Keratinocyte (primary cell): Measurements from ENCODE around the gene HPCAL4.

Experiments
- CTCF ChIP-seq, 3 experiments: IDR thresholded peaks in 1 of 3; conservative IDR thresholded peaks in 1 of 3; optimal IDR thresholded peaks in 1 of 3; 2 replicates in 2 of 3; 3 replicates in 1 of 3; pipeline versions ENCODE3 to v1.5.1; 2011; ENCODE audit warnings: low read length in 3 of 3, mild to moderate bottlenecking in 3 of 3, moderate library complexity in 2 of 3, control low read depth in 1 of 3, inconsistent platforms in 1 of 3; ENCODE audit not compliant: insufficient read depth in 2 of 3; ENCODE audit errors: extremely low read depth in 1 of 3
- EZH2 ChIP-seq: IDR thresholded peaks from one replicate; pipeline ENCODE4 v1.6.1; 2012; ENCODE audit warnings: inconsistent platforms, mild to moderate bottlenecking, low read length, moderate library complexity

GRCh38 chr1:39673215-39673614 is 18.0 kb downstream of the HPCAL4 start:
- TF ChIP-seq CTCF (optimal IDR thresholded peaks at IDR 0.05 in 1 of 3, IDR thresholded peaks at IDR 0.05 in 1 of 3, conservative IDR thresholded peaks at IDR 0.05 in 1 of 3; ENCODE audit: extremely low read depth in 1 of 3, insufficient read depth in 2 of 3, low read length in 3 of 3) (no peak), EZH2 (no peak)
